Mesothelial cell of epicardium (in vitro differentiated cells): ENCODE measurements around the gene NFS1. TPM values are rescaled to one million over a fixed set of nuclear protein-coding genes. Genes with fewer than 3 reads are reported as not detected.

ENCODE experiments used
- DNase-seq, 2 experiments: peaks; one replicate each; pipeline ENCODE4 v3.0.0; 2021; ENCODE audit warnings: low spot score in 2 of 2; ENCODE audit not compliant: unreplicated experiment in 2 of 2
- H3K27ac Mint-ChIP-seq: 2 replicates; pipeline ENCODE4 v1.8.0; 2021; ENCODE audit warnings: mixed read lengths
- H3K27me3 Mint-ChIP-seq: 2 replicates; pipeline ENCODE4 v1.8.0; 2021; ENCODE audit warnings: low read depth, mixed read lengths
- H3K36me3 Mint-ChIP-seq: 2 replicates; pipeline ENCODE4 v1.8.0; 2021; ENCODE audit warnings: mixed read lengths
- H3K4me1 Mint-ChIP-seq: 2 replicates; pipeline ENCODE4 v1.8.0; 2021; ENCODE audit warnings: mixed read lengths
- H3K4me3 Mint-ChIP-seq: 2 replicates; pipeline ENCODE4 v1.8.0; 2021; ENCODE audit warnings: mild to moderate bottlenecking, moderate library complexity, mixed read lengths
- H3K9me3 Mint-ChIP-seq: 2 replicates; pipeline ENCODE4 v1.8.0; 2021; ENCODE audit warnings: mixed read lengths
- total RNA-seq: library from RNA; stranded (reverse); gene quantifications from 3 replicates; pipeline ENCODE4 v1.2.1, GENCODE V29; 2021
- TF ChIP-seq, protein P1 (sequence below): fragments of 200-600 bp; sonication (generic); IDR thresholded peaks from one replicate; pipeline ENCODE4 v1.5.0; 2021; ENCODE audit warnings: antibody characterized with exemption; ENCODE audit not compliant: unreplicated experiment

Gene NFS1
- total RNA-seq, 1 donor from 2014 or later: 18.9 TPM

GRCh38 chr20:35739294-35740163, 40.4 kb upstream of the NFS1 start:
- Mint-ChIP-seq H3K9me3 (no peaks in the 10 kb centered on the region), H3K36me3 (peaks cover 33% of the 10 kb centered on the region), H3K4me1 (peaks cover 51% of the 10 kb centered on the region), H3K4me3 (peak overlapping the region; percentile 100), H3K27ac (peak overlapping the region; percentile 100), H3K27me3 (no peaks in the 10 kb centered on the region)
- TF ChIP-seq, protein P1, sequence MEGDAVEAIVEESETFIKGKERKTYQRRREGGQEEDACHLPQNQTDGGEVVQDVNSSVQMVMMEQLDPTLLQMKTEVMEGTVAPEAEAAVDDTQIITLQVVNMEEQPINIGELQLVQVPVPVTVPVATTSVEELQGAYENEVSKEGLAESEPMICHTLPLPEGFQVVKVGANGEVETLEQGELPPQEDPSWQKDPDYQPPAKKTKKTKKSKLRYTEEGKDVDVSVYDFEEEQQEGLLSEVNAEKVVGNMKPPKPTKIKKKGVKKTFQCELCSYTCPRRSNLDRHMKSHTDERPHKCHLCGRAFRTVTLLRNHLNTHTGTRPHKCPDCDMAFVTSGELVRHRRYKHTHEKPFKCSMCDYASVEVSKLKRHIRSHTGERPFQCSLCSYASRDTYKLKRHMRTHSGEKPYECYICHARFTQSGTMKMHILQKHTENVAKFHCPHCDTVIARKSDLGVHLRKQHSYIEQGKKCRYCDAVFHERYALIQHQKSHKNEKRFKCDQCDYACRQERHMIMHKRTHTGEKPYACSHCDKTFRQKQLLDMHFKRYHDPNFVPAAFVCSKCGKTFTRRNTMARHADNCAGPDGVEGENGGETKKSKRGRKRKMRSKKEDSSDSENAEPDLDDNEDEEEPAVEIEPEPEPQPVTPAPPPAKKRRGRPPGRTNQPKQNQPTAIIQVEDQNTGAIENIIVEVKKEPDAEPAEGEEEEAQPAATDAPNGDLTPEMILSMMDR: no peak
- DNase-seq: no peak

DNA sequence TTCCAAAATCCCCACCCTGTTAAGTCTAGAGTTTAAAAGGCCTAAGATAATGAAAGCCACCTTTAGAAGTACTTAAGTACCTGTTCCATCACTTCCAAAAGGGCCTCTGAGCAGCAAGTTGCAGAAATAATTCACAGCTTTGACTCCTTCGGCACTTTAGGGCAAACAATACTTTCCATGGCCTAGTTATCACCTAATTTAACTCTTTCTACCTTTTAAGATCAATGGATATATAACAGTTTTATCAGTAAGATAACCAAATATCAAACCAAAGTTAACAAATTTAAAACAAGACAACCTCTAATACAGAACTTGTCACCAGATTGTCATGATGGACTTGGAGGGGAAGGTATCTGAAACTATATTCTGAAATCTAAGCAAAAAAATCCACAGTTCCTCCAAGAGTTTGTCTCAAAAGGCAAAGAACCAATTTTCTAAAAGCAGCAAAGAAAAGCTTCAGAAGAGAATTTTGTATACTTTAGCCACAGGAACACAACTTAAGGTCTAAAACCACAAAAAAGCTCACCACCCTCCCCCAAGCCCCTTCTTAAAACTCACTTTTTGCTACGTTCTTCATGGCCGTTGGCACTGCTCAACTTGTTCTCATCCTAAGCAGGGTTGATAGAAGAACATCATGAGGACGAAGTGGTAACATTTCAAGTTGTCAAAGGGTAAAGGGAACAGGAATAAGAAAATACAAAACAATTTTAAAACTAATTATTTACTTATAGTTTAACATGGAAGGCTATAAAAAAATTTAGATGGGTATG, 39.4 kb upstream of the NFS1 start:
- Mint-ChIP-seq H3K4me1 (peaks cover 51% of the 10 kb centered on the region), H3K27ac (peak overlapping the region; percentile 24), H3K4me3 (peak overlapping the region; percentile 9), H3K9me3 (no peaks in the 10 kb centered on the region), H3K27me3 (no peaks in the 10 kb centered on the region), H3K36me3 (peaks cover 41% of the 10 kb centered on the region)
- no peak for DNase-seq
- TF ChIP-seq, protein P1: no peak

- Mint-ChIP-seq H3K27me3 (no peaks in the 10 kb centered on the region), H3K36me3 (peaks cover 42% of the 10 kb centered on the region), H3K4me3 (peak overlapping the region; percentile 9), H3K9me3 (no peaks in the 10 kb centered on the region), H3K4me1 (peaks cover 45% of the 10 kb centered on the region), H3K27ac (peak overlapping the region; percentile 24)
- TF ChIP-seq, protein P1: no peak
- DNase-seq: no peak
Observed at GRCh38 chr20:35737865-35738333, 38.7 kb upstream of the NFS1 start.

DNA sequence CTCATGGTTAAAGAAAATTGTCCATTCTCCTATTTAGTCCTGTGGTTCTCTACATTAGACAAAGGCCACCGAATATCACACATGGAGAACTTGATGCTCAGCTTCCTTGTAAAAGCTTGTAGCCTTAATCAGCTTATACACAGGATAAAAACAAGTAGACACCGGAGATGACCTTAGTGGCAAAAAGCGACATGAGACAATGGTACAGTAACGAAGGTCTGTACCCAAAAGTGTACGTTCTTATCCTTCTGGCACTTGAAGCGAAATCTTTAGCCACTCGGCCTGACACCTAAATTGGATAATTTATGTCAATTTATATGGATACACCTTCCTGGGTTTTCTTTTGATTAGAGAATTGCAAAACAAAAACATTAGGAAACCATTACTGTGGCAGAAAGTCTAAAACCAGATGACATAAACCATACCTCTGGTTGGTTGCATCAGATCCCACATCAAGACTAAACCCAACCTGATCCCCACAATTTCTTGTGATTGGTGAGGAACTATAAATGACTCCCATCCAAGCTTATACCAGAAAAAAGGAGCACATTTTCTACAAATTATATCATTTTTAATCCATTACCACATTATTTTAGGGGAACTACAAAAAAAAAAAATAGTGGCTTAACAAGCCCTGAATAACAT, 36.8 kb upstream of the NFS1 start:
- TF ChIP-seq, protein P1: no peak
- H3K27me3 Mint-ChIP-seq: no peaks in the 10 kb centered on the region
- peaks cover 45% of the 10 kb centered on the region for H3K36me3 Mint-ChIP-seq
- H3K4me1 Mint-ChIP-seq: peaks cover 46% of the 10 kb centered on the region
- no peaks in the 10 kb centered on the region for H3K9me3 Mint-ChIP-seq
- H3K27ac Mint-ChIP-seq: no peak overlapping the region
- no peak for DNase-seq
- H3K4me3 Mint-ChIP-seq: no peak overlapping the region

- H3K9me3 Mint-ChIP-seq: no peaks in the 10 kb centered on the region
- no peak overlapping the region for H3K4me3 Mint-ChIP-seq
- H3K36me3 Mint-ChIP-seq: peaks cover 42% of the 10 kb centered on the region
- H3K27me3 Mint-ChIP-seq: no peaks in the 10 kb centered on the region
- DNase-seq: no peak
- H3K4me1 Mint-ChIP-seq: peaks cover 41% of the 10 kb centered on the region
- TF ChIP-seq, protein P1: no peak
- H3K27ac Mint-ChIP-seq: no peak overlapping the region
Observed at GRCh38 chr20:35734777-35735649, 35.9 kb upstream of the NFS1 start.
